B cell (primary cell): ENCODE results near the gene PRKAG2. TPM values are rescaled to one million over a fixed set of nuclear protein-coding genes. Genes with fewer than 3 reads are reported as not detected.

Experiments used
- ATAC-seq: fragments of 200-7000 bp; cut with Tn5 transposase; one replicate; pipeline ENCODE4 v1.10.0; 2021; ENCODE audit warnings: low read depth, mild to moderate bottlenecking, moderate number of reproducible peaks, moderate library complexity
- CTCF ChIA-PET: fragments of 350-600 bp; sonication (Branson Sonifier 250); formaldehyde crosslinking; loops from one replicate; lab custom pipeline; 2021; ENCODE audit warnings: antibody characterized with exemption, inconsistent platforms; lab: Charles Lee
- POLR2A ChIA-PET: fragments of 350-600 bp; sonication (Branson Sonifier 250); formaldehyde crosslinking; loops from one replicate; lab custom pipeline; 2021; ENCODE audit warnings: antibody characterized with exemption; lab: Charles Lee
- DNase-seq: peaks from one replicate; pipeline ENCODE4 v3.0.0; 2013
- H2AFZ ChIP-seq: 2 replicates; pipeline ENCODE4 v1.6.1; 2012; ENCODE audit warnings: mild to moderate bottlenecking, low read depth, low read length; ENCODE audit not compliant: insufficient read depth, poor library complexity, severe bottlenecking
- H3K27ac ChIP-seq, 2 donors: 1 replicate in 1 of 2; 2 replicates in 1 of 2; pipeline ENCODE4 v1.5.1; 2012 to 2013; ENCODE audit warnings: low read length in 2 of 2, mild to moderate bottlenecking in 2 of 2, moderate library complexity in 1 of 2
- H3K27me3 ChIP-seq, 4 experiments: fragments of 200-600 bp in 1 of 4; sonication (generic) in 1 of 4; replicated peaks in 1 of 4; 1 replicate in 2 of 4; 2 replicates in 2 of 4; pipeline versions ENCODE4 v1.6.1 to v1.7.0; 2013 to 2016; ENCODE audit warnings: low read length in 3 of 4, mild to moderate bottlenecking in 2 of 4, mixed read lengths in 1 of 4, moderate library complexity in 1 of 4; ENCODE audit not compliant: insufficient read depth in 4 of 4, control insufficient read depth in 3 of 4; ENCODE audit errors: control extremely low read depth in 1 of 4
- H3K36me3 ChIP-seq, 2 experiments: replicated peaks in 1 of 2; 1 replicate in 1 of 2; 2 replicates in 1 of 2; pipeline versions ENCODE4 v1.6.1 to v1.7.1; 2013; ENCODE audit warnings: low read length in 1 of 2; ENCODE audit not compliant: insufficient read depth in 2 of 2, control insufficient read depth in 1 of 2; ENCODE audit errors: control extremely low read depth in 1 of 2, extremely low read depth in 1 of 2
- H3K4me1 ChIP-seq, 2 donors: fragments of 200-600 bp in 1 of 2; sonication (generic) in 1 of 2; 1 replicate in 1 of 2; 2 replicates in 1 of 2; pipeline versions ENCODE4 v1.5.1 to v1.6.1; 2013 to 2017; ENCODE audit warnings: low read length in 2 of 2; ENCODE audit not compliant: control insufficient read depth in 2 of 2, insufficient read depth in 2 of 2
- H3K4me2 ChIP-seq: replicated peaks from 2 replicates; pipeline ENCODE3; 2012; ENCODE audit warnings: mild to moderate bottlenecking, low read depth, low read length; ENCODE audit not compliant: poor library complexity, severe bottlenecking
- H3K4me3 ChIP-seq, 5 experiments: fragments of 200-600 bp in 1 of 5; sonication (generic) in 1 of 5; 1 replicate in 3 of 5; 2 replicates in 2 of 5; pipeline versions ENCODE4 v1.5.1 to v1.7.0; 2011 to 2016; ENCODE audit warnings: low read length in 4 of 5, mild to moderate bottlenecking in 4 of 5, low read depth in 2 of 5, control low read depth in 1 of 5, moderate library complexity in 1 of 5; ENCODE audit not compliant: insufficient read depth in 1 of 5; ENCODE audit errors: control extremely low read depth in 1 of 5, extremely low read depth in 1 of 5
- H3K79me2 ChIP-seq: fragments of 200-600 bp; sonication (generic); one replicate; pipeline ENCODE4 v1.6.0; 2016; ENCODE audit warnings: low read length; ENCODE audit not compliant: control insufficient read depth, insufficient read depth
- H3K9ac ChIP-seq: fragments of 200-600 bp; sonication (generic); 2 replicates; pipeline ENCODE4 v1.6.1; 2017; ENCODE audit warnings: mild to moderate bottlenecking, low read length, moderate library complexity
- H3K9me3 ChIP-seq, 3 donors: one replicate each; pipeline versions ENCODE4 v1.6.1 to v1.7.1; 2013; ENCODE audit warnings: low read length in 2 of 3; ENCODE audit not compliant: control insufficient read depth in 2 of 3, insufficient read depth in 1 of 3; ENCODE audit errors: control extremely low read depth in 1 of 3
- H4K20me1 ChIP-seq: 2 replicates; pipeline ENCODE4 v1.6.0; 2012; ENCODE audit warnings: mild to moderate bottlenecking, low read length; ENCODE audit not compliant: insufficient read depth, control insufficient read depth, poor library complexity, severe bottlenecking
- H3K27ac Mint-ChIP-seq: one replicate; pipeline ENCODE4 v1.8.0; 2021; ENCODE audit warnings: mixed read lengths
- H3K27me3 Mint-ChIP-seq: one replicate; pipeline ENCODE4 v1.8.0; 2021; ENCODE audit warnings: mixed read lengths
- H3K4me1 Mint-ChIP-seq: one replicate; pipeline ENCODE4 v1.8.0; 2021; ENCODE audit warnings: mixed read lengths
- H3K4me3 Mint-ChIP-seq: one replicate; pipeline ENCODE4 v1.8.0; 2021; ENCODE audit warnings: mixed read lengths
- H3K9me3 Mint-ChIP-seq: one replicate; pipeline ENCODE4 v1.8.0; 2022; ENCODE audit warnings: mixed read lengths; ENCODE audit not compliant: insufficient read depth
- EZH2 ChIP-seq: IDR thresholded peaks from 2 replicates; pipeline ENCODE4 v1.6.1; 2012; ENCODE audit warnings: borderline replicate concordance, low read depth, mild to moderate bottlenecking, moderate library complexity, low read length; ENCODE audit not compliant: insufficient read depth, poor library complexity, severe bottlenecking
- WGBS: methylation state at CpG from one replicate; pipeline ENCODE4 v1.1.5; 2013; ENCODE audit warnings: missing lambda C conversion rate; ENCODE audit not compliant: insufficient coverage; 5-methylcytosine and 5-hydroxymethylcytosine counted together
- intact Hi-C: fragments of 100-400 bp; cut with micrococcal nuclease; formaldehyde crosslinking; loops from one replicate; pipeline ENCODE4 v1.10.0; 2022
- polyA plus RNA-seq: library from polyadenylated mRNA; depleted of rRNA; stranded (reverse); fragments of >200 nt; gene quantifications from 2 replicates; pipeline ENCODE4 v1.2.3, GENCODE V29; 2012
- total RNA-seq, 2 donors: library from RNA; stranded (reverse); fragments of 120-200 nt in 1 of 2; gene quantifications; 1 replicate in 1 of 2; 2 replicates in 1 of 2; pipeline versions ENCODE4 v1.2.3 to v1.2.4, GENCODE V29; 2013 to 2022
- TF ChIP-seq, protein P1 (sequence below): fragments of 200-600 bp; IDR thresholded peaks from one replicate; pipeline ENCODE4 v1.8.0; 2022; ENCODE audit warnings: antibody characterized with exemption, mild to moderate bottlenecking

Gene PRKAG2
- total and polyA plus RNA-seq, 2 donors (not counting 1 experiment from before 2014, with no cell fraction given): 22.1 to 56.3 TPM

DNA sequence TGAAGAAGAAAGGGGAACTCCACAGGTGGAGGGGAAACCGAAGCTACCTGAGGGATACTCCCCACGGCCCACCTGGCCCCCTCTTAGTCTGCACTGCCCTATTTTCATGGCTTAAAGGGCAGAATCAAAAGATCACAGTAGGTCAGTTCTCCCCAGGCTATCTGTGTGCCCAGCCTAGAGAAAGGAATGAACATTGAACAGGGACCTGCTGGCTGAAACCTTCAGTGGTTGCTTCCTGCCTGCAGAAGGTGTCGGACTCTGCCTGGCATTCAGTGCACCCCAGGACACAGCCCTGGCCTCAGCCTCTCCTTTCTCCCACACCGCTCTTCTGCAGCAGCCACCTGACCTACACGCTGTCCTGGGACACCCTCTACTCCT is 74.5 kb downstream of the PRKAG2 start:
- no peak overlapping the region for H2AFZ ChIP-seq
- no peak for TF ChIP-seq EZH2
- TF ChIP-seq, protein P1, sequence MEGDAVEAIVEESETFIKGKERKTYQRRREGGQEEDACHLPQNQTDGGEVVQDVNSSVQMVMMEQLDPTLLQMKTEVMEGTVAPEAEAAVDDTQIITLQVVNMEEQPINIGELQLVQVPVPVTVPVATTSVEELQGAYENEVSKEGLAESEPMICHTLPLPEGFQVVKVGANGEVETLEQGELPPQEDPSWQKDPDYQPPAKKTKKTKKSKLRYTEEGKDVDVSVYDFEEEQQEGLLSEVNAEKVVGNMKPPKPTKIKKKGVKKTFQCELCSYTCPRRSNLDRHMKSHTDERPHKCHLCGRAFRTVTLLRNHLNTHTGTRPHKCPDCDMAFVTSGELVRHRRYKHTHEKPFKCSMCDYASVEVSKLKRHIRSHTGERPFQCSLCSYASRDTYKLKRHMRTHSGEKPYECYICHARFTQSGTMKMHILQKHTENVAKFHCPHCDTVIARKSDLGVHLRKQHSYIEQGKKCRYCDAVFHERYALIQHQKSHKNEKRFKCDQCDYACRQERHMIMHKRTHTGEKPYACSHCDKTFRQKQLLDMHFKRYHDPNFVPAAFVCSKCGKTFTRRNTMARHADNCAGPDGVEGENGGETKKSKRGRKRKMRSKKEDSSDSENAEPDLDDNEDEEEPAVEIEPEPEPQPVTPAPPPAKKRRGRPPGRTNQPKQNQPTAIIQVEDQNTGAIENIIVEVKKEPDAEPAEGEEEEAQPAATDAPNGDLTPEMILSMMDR: no peak
- no peaks in the 10 kb centered on the region for H3K27me3 ChIP-seq
- H3K9ac ChIP-seq: no peak overlapping the region
- no peaks in the 10 kb centered on the region for H3K27me3 Mint-ChIP-seq
- no peaks in the 10 kb centered on the region for H3K36me3 ChIP-seq
- DNase-seq: no peak
- no peak overlapping the region for H3K27ac ChIP-seq
- H3K4me3 ChIP-seq: no peak overlapping the region
- ATAC-seq: no peak
- H3K27ac Mint-ChIP-seq: no peak overlapping the region
- POLR2A ChIA-PET: no interaction called here
- peaks cover 17% of the 10 kb centered on the region for H3K4me1 Mint-ChIP-seq
- H4K20me1 ChIP-seq: peaks cover 39% of the 10 kb centered on the region
- intact Hi-C loops: no loop called here
- H3K4me1 ChIP-seq: no peaks in the 10 kb centered on the region
- H3K79me2 ChIP-seq: peaks cover 19% of the 10 kb centered on the region
- CTCF ChIA-PET: interaction anchor here (2.0 kb wide), 1 partner anchor 20 kb away, joined by 8 read pairs; no protein-coding TSS in a partner anchor
- no peak overlapping the region for H3K4me2 ChIP-seq
- WGBS: 100% methylated on average over 3 of the region's 5 CpGs
- H3K4me3 Mint-ChIP-seq: no peak overlapping the region
- H3K9me3 ChIP-seq: no peaks in the 10 kb centered on the region
- H3K9me3 Mint-ChIP-seq: no peaks in the 10 kb centered on the region

DNA sequence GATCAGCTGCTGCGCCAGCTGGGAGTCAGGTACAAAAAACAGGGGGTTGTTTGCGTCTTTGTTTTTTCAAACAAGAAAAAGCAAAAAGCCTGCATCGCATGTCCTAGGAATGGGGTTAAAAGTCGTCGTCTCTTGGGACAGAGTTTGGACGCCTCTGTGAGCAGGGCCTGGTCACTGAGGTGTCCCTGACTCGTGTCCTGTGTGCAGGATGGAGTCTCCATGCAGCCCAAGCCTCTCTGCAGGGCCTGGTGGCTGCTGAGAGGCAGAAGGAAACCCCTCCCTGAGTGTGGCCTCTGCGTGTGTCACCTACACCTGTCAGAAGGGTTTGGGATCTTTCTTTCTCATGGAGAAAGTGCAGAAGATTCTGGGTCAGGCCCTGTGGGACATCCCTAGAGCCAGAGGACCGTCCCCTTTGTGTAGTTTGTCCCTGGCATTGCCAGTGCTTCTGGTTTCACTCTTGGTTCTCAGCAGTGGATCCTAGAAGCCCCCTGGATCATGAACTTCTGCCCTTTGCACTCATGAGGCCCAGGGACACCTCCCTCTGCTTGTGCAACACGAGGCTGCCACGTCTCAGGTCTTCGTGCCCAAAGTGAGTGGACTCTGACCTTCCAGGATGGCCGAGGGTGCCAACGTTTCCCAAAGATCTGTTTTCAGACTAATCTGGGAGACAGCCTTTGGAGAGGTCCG is 75.0 kb downstream of the PRKAG2 start:
- 90% methylated on average over 15 of the region's 15 CpGs for WGBS

More for the DNA sequence above, 75.0 kb downstream of the PRKAG2 start:
- Histone ChIP-seq H3K9ac (no peak overlapping the region), H2AFZ (no peak overlapping the region), H3K4me2 (no peak overlapping the region), H3K27ac (no peak overlapping the region), H3K9me3 (no peaks in the 10 kb centered on the region), H3K4me3 (no peak overlapping the region), H3K79me2 (peaks cover 19% of the 10 kb centered on the region), H4K20me1 (peaks cover 36% of the 10 kb centered on the region), H3K36me3 (no peaks in the 10 kb centered on the region), H3K27me3 (no peaks in the 10 kb centered on the region), H3K4me1 (no peaks in the 10 kb centered on the region)
- DNase-seq: no peak
- intact Hi-C loops: no loop called here
- POLR2A ChIA-PET: no interaction called here
- Mint-ChIP-seq H3K27ac (no peak overlapping the region), H3K9me3 (no peaks in the 10 kb centered on the region), H3K4me3 (no peak overlapping the region), H3K4me1 (peaks cover 17% of the 10 kb centered on the region), H3K27me3 (no peaks in the 10 kb centered on the region)
- CTCF ChIA-PET: interaction anchor here (2.0 kb wide), 1 partner anchor 19 kb away, joined by 8 read pairs; no protein-coding TSS in a partner anchor
- no peak for ATAC-seq
- TF ChIP-seq, protein P1: no peak
- no peak for TF ChIP-seq EZH2
